ENCODE data around the gene PHC1.
"Not testable (repeated sequence)": the region's sequence is repeated elsewhere in the genome, so short reads cannot be mapped to it uniquely, and the experiment has no call there.

GRCh38 chr12:8934080-8934479 is 19.8 kb downstream of the PHC1 start:
- not testable (repeated sequence) for TF ChIP-seq CTCF, POLR2A (IDR thresholded peaks at IDR 0.05)

Measured in body of pancreas (tissue), 4 donors.